PFSK-1 (cell line): ENCODE measurements around the gene BIRC5.

ENCODE experiments used
- FOXP2 ChIP-seq: optimal IDR thresholded peaks from 2 replicates; pipeline ENCODE3; 2011; ENCODE audit warnings: borderline replicate concordance, control low read depth, inconsistent platforms; ENCODE audit not compliant: insufficient read depth; ENCODE audit errors: extremely low read length, extremely low read depth
- POLR2AphosphoS5 ChIP-seq: IDR thresholded peaks from 2 replicates; pipeline ENCODE4 v1.6.1; 2012; ENCODE audit warnings: low read depth, mild to moderate bottlenecking, control low read depth, low read length, moderate library complexity
- REST ChIP-seq, 2 experiments: IDR thresholded peaks; 2 replicates each; pipeline versions ENCODE4 v1.6.1 to v1.8.0; 2011 to 2012; ENCODE audit warnings: low read depth in 2 of 2, low read length in 2 of 2, control low read depth in 1 of 2, inconsistent platforms in 1 of 2, mild to moderate bottlenecking in 1 of 2, moderate library complexity in 1 of 2; ENCODE audit not compliant: insufficient read depth in 1 of 2
- SIN3A ChIP-seq: IDR thresholded peaks from 2 replicates; pipeline ENCODE4 v1.6.1; 2012; ENCODE audit warnings: mild to moderate bottlenecking, low read length, moderate library complexity, borderline replicate concordance; ENCODE audit not compliant: insufficient read depth
- TAF1 ChIP-seq: IDR thresholded peaks from 2 replicates; pipeline ENCODE4 v1.6.1; 2012; ENCODE audit warnings: low read length, control low read depth, borderline replicate concordance; ENCODE audit not compliant: insufficient read depth

Gene BIRC5

DNA sequence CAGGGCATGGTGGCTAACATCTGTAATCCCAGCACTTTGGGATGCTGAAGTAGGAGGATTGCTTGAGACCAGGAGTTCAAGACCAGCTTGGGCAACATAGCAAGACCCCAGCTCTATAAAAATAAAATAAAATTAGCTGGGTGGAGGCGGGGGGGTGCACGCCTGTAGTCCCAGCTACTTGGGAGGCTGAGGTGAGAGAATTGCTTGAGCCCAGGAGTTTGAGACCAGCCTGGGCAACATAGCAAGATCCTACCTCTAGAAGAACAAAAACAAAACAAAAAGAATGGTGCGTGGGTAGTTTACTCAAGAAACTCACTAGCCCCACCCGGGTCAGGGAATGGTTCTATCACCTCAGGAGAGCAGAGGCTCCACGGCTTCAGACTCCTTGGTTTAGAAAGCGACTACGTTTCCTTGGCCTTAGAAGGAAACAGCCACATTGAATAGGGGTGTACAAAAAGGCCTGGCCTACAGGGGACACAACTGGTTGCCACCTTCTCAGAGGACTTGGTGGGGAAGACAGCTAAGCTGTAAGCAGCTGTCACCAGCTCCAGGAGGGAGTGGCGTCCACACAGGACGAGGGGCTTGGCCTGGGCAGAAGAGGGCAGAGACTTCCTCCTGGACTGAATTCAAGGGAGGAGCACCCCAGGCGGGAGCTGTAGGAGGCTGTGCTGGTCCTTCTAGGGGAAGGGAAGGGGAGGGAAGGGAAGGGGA is 27.9 kb upstream of the BIRC5 start:
- TF ChIP-seq SIN3A: peak; percentile 21; the same call in 1 of the 2 replicates
- TF ChIP-seq REST (IDR thresholded peaks at IDR 0.05; ENCODE audit: insufficient read depth in 1 of 2, low read depth in 2 of 2, low read length in 2 of 2): no peak

DNA sequence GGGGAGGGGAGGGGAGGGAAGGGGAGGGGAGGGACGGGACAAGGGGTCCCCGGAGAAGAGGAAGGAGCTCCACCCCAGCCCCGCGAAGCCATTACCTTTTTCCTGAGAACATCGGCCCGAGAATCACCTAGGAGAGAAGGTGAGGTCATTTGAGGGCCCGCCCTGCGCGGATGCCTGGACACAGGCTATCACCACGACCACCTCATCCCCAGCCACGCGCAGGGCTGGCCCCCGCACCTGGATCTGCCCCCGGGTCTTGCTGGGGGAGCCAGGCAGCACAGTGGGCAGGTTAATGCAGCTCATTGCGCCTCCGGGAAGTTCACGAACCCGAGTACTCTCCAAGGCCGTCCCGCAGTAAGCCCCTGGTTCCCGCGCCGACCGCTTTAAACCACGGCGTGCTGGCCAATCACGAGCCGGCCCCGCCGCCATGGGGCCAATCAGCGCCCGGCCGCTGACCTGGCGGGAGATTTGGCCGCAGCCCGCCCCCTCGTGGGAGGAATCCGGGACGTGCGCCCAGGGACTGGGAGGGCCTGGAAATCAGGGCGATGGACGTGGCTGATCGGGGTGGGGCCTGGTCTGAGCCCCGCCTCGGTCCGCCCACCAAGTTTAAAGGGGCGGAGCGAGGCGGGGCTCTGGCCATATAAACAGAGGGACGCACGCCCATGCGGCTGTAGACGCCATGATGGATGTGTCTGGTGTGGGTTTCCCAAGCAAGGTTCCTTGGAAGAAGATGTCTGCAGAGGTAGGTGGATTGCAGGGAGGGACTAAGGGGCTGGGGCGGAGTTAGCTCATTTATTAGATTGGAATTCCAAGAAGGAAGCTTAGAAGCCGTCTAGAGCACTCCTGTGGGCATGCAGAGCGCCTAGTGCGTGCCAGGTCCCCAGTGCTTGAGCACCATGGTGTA is 27.1 kb upstream of the BIRC5 start, which contains the start of the genes AFMID and TK1:
Gene AFMID (plus strand): TSS at position 671 of the 904 bp plus-strand sequence. CDS start 9 bp downstream, at position 680.
Gene TK1 (minus strand): TSS at position 361 of the 904 bp plus-strand sequence. CDS start 58 bp downstream, at position 303.
- TF ChIP-seq SIN3A (peak; percentile 74; the same call in 1 of the 2 replicates), REST (IDR thresholded peaks at IDR 0.05; ENCODE audit: insufficient read depth in 1 of 2, low read depth in 2 of 2, low read length in 2 of 2) (no peak), POLR2AphosphoS5 (peak; percentile 97), TAF1 (peak; percentile 84; the same call in 1 of the 2 replicates)

DNA sequence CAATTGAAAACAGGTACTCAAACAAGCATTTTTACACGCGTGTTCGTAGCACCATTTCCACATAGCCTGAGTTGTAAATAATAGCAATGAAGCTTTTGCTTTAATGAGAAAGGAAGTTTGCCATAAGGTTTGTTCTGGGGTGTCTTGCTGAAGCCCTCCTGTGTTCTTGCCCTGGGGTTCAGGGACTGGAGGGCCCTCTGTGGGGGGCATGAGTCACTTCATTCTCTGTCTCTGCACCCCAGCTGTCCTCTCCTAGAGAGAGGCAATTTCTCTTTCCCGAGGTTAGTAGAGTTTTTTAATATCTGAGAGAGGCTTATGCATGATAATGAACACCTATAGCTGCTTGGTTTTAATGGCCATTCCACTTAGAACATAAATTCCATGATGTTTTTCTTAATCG is 17.3 kb upstream of the BIRC5 start:
- TF ChIP-seq SIN3A (no peak), REST (IDR thresholded peaks at IDR 0.05; ENCODE audit: insufficient read depth in 1 of 2, low read depth in 2 of 2, low read length in 2 of 2) (no peak), POLR2AphosphoS5 (no peak), TAF1 (no peak), FOXP2 (no peak)

GRCh38 chr17:78197147-78197832 is 16.8 kb upstream of the BIRC5 start:
- no peak for TF ChIP-seq FOXP2
- no peak for TF ChIP-seq POLR2AphosphoS5
- TF ChIP-seq REST (IDR thresholded peaks at IDR 0.05; ENCODE audit: insufficient read depth in 1 of 2, low read depth in 2 of 2, low read length in 2 of 2): no peak
- TF ChIP-seq TAF1: no peak
- TF ChIP-seq SIN3A: no peak
